Immature natural killer cell (primary cell): ENCODE results near the gene TRIM73. TPM values are rescaled to one million over a fixed set of nuclear protein-coding genes. Genes with fewer than 3 reads are reported as not detected.
A peak's percentile ranks its signal among the peaks of the same experiment; 100 is the strongest.
"Not testable (repeated sequence)": the region's sequence is repeated elsewhere in the genome, so short reads cannot be mapped to it uniquely, and the experiment has no call there.

Experiments used
- DNase-seq, 3 donors: peaks; one replicate each; pipeline ENCODE4 v3.0.0; 2022; ENCODE audit warnings: mixed read lengths in 1 of 3
- H3K27ac Mint-ChIP-seq, 6 donors: one replicate each; pipeline ENCODE4 v1.8.0; 2020; ENCODE audit warnings: mixed read lengths in 6 of 6, mild to moderate bottlenecking in 5 of 6, inconsistent platforms in 4 of 6, moderate library complexity in 3 of 6
- H3K27me3 Mint-ChIP-seq, 3 donors: one replicate each; pipeline ENCODE4 v1.8.0; 2020 to 2021; ENCODE audit warnings: low read depth in 3 of 3, mild to moderate bottlenecking in 3 of 3, mixed read lengths in 3 of 3, moderate library complexity in 3 of 3, inconsistent platforms in 1 of 3
- H3K36me3 Mint-ChIP-seq, 3 donors: one replicate each; pipeline ENCODE4 v1.8.0; 2020; ENCODE audit warnings: mixed read lengths in 3 of 3, inconsistent platforms in 2 of 3, mild to moderate bottlenecking in 2 of 3
- H3K4me1 Mint-ChIP-seq, 2 donors: one replicate each; pipeline ENCODE4 v1.8.0; 2020; ENCODE audit warnings: inconsistent platforms in 2 of 2, mild to moderate bottlenecking in 2 of 2, mixed read lengths in 2 of 2, moderate library complexity in 1 of 2
- H3K4me3 Mint-ChIP-seq, 5 donors: one replicate each; pipeline ENCODE4 v1.8.0; 2020; ENCODE audit warnings: mild to moderate bottlenecking in 5 of 5, mixed read lengths in 5 of 5, inconsistent platforms in 3 of 5, moderate library complexity in 3 of 5
- H3K9me3 Mint-ChIP-seq, 6 donors: one replicate each; pipeline ENCODE4 v1.8.0; 2020; ENCODE audit warnings: mild to moderate bottlenecking in 6 of 6, mixed read lengths in 6 of 6, inconsistent platforms in 4 of 6, moderate library complexity in 3 of 6
- polyA plus RNA-seq, 3 donors: library from polyadenylated mRNA; unstranded; fragments of 300-500 nt; fragmentation: Illumina TruSeq; gene quantifications; one replicate each; pipeline ENCODE4 v1.2.3, GENCODE V29; 2021

Gene TRIM73
- polyA plus RNA-seq, result 1 to 10 TPM in 1 of 3 donors, under 1 TPM in 2; 0.20 to 3.6 (median 0.69) TPM

DNA sequence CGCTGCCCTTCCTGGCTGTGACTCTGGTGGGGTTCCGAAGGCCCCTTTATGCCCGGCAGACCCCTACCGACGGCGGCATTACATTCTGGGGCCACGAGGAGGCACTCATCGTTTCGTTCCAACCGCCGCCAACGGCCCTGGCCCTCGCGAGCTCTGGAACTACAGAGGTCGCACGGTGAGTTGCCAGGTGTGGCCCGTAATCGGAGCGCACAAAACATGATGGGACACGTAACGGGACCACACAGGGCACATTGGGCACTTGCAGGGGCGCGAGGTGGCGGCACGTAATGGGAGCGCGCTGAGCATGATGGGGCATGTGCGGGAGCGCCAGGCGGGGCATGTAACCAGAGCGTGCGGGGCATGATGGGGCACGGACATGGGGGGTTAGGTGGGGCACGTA is at the start of gene TRIM73:
Gene TRIM73, plus strand, starts transcription at position 301 of the 400 bp plus-strand sequence. CDS start 3,305 bp downstream, outside the sequence.
- not testable (repeated sequence) for H3K9me3 Mint-ChIP-seq, H3K27ac Mint-ChIP-seq, H3K4me1 Mint-ChIP-seq, DNase-seq, H3K27me3 Mint-ChIP-seq, H3K4me3 Mint-ChIP-seq, H3K36me3 Mint-ChIP-seq

DNA sequence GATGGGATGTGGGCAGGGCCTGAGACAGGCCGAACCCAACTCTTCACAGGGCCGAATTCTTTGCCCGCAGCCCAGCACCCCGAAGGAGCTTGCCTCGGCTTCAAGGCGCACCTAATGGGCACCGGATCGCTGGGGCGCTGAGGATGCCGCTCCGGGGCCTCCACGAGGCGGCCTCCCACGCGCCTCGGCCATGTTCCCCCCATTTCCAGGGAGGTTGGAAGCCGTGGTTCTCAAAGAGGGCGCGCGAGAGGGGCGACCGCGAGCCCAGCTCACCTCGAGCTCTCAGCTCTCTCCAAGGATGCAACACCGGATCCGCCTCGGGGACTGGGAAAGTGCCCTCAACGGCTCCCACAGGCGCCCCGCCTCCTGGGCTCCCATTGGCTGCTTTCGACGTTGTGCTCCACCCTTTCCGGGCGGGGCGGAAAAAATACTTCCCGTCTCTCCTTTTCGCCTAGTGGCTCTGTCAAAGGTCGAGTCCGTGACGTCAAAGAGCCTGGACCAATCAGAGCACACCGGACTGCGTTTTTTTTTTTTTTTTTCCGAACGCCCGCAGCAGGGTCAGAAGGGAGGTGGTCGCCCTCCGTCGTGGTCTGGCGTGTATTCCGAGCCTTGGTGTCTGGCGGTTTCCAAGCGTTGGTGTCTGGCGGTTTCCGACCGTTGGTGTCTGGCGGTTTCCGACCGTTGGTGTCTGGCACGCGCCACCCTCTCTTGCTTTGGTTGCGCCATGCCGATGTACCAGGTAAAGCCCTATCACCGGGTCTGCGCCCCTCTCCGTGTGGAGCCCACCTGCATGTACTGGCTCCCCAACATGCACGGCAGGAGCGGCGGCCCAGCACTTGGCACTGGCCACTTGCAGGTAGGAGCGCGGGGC is 36.5 kb upstream of the TRIM73 start:
- H3K36me3 Mint-ChIP-seq, H3K9me3 Mint-ChIP-seq, H3K27me3 Mint-ChIP-seq, H3K4me1 Mint-ChIP-seq: not testable (repeated sequence)
- Mint-ChIP-seq H3K4me3 (peak overlapping the region in 4 of 5 donors; percentile 67 to 90 (median 86)), H3K27ac (peak overlapping the region in 5 of 6 donors; percentile 55 to 95 (median 87))
- peak; percentile 74 to 79 (median 78) for DNase-seq

DNA sequence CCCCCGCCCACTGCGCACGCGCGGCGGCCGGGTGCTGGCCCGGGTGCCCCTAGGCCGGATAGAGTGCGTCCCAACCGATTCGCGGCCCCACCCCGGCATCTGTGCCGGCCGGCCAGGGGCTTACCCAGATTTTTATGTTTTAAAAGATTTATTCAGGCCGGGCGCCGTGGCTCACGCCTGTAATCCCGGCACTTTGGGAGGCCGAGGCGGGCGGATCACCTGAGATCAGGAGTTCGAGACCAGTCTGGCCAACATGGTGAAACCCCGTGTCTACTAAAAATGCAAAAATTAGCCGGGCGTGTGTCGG is 35.9 kb upstream of the TRIM73 start:
- H3K4me1 Mint-ChIP-seq, H3K27me3 Mint-ChIP-seq, H3K9me3 Mint-ChIP-seq, DNase-seq, H3K4me3 Mint-ChIP-seq, H3K36me3 Mint-ChIP-seq: not testable (repeated sequence)
- peak overlapping the region in 1 of 6 donors; percentile 82 for H3K27ac Mint-ChIP-seq

DNA sequence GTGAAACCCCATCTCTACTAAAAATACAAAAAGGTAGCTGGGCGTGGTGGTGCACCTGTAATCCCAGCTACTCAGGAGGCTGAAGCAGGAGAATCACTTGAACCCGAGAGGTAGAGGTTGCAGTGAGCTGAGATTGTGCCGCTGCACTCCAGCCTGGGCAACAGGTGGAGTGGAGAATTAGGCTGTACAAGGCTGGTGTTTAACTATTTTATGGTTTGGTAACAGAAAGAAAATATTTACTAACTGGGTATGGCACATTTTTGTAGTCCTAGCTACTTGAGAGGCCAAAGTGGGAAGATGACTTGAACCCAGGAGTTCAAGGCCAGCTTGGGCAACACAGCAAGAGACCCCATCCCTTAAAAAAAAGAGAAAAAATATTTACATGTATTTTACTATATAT is 31.4 kb upstream of the TRIM73 start:
- H3K27ac Mint-ChIP-seq, H3K4me3 Mint-ChIP-seq, H3K36me3 Mint-ChIP-seq, H3K4me1 Mint-ChIP-seq, H3K9me3 Mint-ChIP-seq, H3K27me3 Mint-ChIP-seq, DNase-seq: not testable (repeated sequence)

DNA sequence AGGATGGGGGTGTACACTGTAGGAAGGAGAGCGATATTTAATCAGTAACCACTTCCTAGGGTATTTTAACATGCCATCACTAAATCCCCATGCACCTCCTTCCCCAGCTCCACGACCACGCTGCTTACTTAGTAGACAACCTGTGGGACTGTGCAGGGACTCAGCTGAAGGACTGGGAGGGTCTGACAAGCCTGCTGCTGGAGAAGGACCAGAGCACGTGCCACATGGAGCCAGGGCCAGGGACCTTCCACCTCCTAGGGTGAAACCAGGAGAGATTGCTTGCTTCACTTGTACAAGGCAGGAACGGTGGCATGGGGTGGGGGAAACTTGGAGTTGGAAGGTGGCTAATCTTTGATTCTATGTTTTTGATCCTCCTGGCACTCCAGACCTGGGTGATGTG is 28.8 kb upstream of the TRIM73 start:
- not testable (repeated sequence) for H3K36me3 Mint-ChIP-seq, DNase-seq, H3K4me3 Mint-ChIP-seq, H3K4me1 Mint-ChIP-seq, H3K27me3 Mint-ChIP-seq, H3K9me3 Mint-ChIP-seq, H3K27ac Mint-ChIP-seq

DNA sequence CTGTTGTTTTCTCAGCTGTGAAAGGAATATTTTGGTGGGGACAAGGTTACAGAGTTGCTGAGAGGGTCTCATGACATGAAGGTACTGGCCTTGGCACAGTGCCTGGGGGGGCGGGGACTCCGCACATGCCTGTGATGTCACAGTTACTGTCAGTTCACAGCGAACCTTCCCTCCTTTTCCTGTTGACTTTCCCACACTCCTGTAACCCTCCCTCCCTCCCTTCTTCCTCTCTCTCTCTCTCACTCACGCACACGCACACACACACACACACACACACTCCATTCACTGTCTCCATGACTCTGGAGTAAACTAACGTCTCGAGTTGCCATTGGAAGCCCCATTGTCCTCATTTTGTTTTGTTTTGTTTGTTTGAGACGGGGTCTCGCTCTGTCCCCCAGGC is 28.1 kb upstream of the TRIM73 start:
- not testable (repeated sequence) for H3K4me3 Mint-ChIP-seq, H3K36me3 Mint-ChIP-seq, H3K9me3 Mint-ChIP-seq, DNase-seq, H3K27me3 Mint-ChIP-seq, H3K4me1 Mint-ChIP-seq, H3K27ac Mint-ChIP-seq

DNA sequence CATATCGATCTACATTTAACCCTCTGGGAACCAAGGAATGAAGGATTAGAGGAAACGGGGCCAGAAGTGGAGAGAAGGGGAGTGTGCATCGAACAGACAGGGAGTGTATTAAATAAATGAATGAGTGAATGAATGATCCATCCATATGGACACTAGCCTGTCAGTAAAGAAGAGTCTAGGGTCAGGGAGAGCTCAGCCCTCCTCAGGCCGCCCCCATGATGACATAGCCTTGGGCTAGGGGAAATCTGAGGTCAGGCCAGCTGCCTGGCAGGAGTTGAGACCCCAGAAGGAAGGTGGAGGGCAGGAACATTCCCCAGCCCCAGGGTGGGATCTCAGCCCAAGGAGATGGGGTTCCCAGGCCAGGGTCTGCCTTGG is 21.3 kb upstream of the TRIM73 start:
- H3K4me1 Mint-ChIP-seq, H3K9me3 Mint-ChIP-seq, DNase-seq, H3K27me3 Mint-ChIP-seq, H3K36me3 Mint-ChIP-seq, H3K27ac Mint-ChIP-seq, H3K4me3 Mint-ChIP-seq: not testable (repeated sequence)

DNA sequence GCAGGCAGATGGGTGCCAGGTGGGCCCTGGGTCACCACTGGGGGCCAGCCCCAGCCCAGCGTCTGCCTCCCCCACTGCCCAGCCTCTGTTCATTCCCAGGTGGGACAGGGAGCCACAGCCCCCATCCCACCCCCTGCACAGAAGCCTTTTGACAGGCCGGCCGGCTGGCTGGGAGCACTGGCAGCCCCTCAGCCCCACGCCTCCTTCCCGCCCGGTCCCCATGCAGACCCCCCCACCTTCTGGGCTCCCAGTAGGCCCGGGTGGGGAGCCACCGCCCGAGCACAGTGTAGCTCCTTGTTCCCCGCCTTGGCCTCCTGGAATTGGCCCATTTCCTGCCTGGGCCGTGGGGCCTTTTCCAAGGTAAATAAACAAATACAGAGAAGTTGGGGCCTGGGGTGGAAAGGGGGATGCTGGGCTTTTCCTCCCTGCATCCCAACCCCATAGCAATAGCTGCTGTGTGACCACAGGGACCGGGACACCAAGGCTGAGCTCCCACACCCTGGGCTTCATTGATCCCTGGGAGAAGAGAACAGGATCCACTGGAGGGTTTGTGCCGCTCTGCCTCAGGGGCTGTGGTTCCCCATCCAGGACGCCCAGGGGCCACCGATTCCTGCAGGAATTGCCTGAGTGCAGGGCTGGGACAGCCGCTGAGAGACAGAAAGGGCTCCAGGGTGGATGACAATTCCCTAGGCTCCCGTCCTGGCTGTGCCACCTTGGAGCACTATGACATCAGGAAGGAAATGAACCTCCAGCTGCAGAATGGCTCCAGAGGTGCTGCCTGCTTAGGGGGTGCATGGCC is 20.7 kb upstream of the TRIM73 start:
- not testable (repeated sequence) for H3K27ac Mint-ChIP-seq, H3K36me3 Mint-ChIP-seq

DNA sequence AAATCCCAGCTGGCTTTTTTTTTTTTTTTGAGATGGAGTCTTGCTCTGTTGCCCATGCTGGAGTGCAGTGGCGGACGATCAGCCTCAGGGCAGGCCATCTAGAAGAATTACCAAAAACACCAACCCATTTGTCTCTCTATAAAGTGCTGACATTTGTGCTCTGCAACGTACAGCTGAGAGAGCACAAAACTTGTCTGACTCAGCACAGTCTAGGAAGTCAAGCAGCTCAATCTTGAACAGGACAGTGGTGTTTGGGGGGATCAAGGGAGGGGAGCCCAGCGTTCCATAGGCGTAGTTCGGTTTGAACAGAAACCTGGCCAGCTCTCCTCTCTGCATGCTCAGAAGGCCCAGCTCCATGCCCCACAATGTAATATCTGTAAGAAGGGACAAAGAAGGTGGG is 2.2 kb upstream of the TRIM73 start:
- not testable (repeated sequence) for H3K27me3 Mint-ChIP-seq, H3K4me3 Mint-ChIP-seq, H3K4me1 Mint-ChIP-seq, H3K27ac Mint-ChIP-seq, DNase-seq, H3K36me3 Mint-ChIP-seq, H3K9me3 Mint-ChIP-seq

More for the DNA sequence above, 20.7 kb upstream of the TRIM73 start:
- H3K27me3 Mint-ChIP-seq, H3K9me3 Mint-ChIP-seq, DNase-seq, H3K4me3 Mint-ChIP-seq, H3K4me1 Mint-ChIP-seq: not testable (repeated sequence)

DNA sequence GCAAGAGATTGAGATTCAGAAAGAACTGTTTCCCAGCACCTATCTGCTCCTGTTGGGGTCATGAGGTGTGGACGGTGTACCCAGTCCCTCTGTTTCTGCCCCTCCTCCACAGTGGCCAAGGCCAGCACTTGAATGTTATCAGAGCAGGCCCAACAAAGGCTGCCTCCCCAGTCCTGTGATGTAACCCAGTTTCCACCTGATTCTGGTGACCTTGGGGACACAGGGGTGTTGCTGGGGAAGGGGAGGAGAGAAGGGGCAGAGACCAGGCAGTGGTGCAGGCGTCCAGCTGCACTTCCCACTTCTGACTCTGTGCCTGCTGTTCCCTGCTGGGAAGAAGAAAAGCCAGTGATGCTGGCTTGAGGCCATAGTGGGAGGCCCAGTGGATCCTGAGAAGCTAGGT is 2.4 kb downstream of the TRIM73 start:
- not testable (repeated sequence) for H3K9me3 Mint-ChIP-seq, H3K4me3 Mint-ChIP-seq, H3K4me1 Mint-ChIP-seq, H3K27ac Mint-ChIP-seq, H3K27me3 Mint-ChIP-seq, DNase-seq, H3K36me3 Mint-ChIP-seq

DNA sequence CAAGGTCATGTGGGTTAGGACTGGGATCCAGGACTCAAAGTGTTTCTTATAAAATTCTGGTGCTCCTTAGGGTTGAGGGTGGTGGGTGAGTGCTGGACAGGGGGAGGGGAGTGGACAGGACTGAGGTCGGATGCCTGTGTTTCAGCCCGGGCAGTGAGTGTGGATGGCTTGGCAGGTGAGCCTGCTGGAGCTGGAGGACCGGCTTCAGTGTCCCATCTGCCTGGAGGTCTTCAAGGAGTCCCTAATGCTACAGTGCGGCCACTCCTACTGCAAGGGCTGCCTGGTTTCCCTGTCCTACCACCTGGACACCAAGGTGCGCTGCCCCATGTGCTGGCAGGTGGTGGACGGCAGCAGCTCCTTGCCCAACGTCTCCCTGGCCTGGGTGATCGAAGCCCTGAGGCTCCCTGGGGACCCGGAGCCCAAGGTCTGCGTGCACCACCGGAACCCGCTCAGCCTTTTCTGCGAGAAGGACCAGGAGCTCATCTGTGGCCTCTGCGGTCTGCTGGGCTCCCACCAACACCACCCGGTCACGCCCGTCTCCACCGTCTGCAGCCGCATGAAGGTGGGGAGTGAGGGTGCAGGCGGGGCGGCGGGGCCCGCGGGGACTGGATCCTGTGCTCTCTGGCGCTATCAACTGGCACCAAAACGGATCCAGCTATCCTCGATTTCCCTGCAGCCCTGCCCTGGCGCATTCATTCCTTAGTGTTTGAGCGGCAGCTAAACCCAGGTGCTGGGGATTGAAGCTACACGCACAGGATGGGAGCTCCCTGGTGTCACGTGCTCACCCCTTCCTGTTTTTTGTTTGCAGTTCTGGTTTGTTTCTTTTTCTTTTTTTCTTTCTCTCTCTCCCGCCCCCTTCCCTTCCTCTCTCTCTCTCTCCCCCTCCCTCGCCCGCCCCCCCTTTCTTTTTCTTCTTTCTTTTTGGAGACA is 3.6 kb downstream of the TRIM73 start:
- not testable (repeated sequence) for H3K27ac Mint-ChIP-seq, H3K36me3 Mint-ChIP-seq, DNase-seq, H3K27me3 Mint-ChIP-seq, H3K4me3 Mint-ChIP-seq, H3K4me1 Mint-ChIP-seq, H3K9me3 Mint-ChIP-seq

DNA sequence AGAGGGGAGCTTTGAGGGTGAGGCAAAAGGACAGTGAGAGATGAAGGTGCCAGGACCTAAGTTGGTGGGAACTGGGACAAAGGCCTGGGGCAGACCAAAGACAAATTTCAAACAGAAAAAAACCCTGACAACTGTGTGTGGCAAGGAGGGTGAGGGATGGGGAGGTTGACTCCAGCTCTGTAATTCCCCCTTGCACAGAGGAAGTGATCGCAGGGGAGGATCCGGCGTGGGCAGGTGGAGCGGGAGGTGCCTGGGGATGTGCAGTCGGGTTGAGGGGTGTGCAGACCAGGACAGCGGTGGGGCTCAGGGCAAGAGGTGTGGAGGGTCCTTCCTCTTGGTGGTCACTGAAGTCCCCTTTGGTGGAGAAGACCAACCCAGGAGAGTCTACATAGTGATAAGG is 5.1 kb downstream of the TRIM73 start:
- not testable (repeated sequence) for DNase-seq, H3K36me3 Mint-ChIP-seq, H3K27me3 Mint-ChIP-seq, H3K4me1 Mint-ChIP-seq, H3K27ac Mint-ChIP-seq, H3K4me3 Mint-ChIP-seq, H3K9me3 Mint-ChIP-seq

DNA sequence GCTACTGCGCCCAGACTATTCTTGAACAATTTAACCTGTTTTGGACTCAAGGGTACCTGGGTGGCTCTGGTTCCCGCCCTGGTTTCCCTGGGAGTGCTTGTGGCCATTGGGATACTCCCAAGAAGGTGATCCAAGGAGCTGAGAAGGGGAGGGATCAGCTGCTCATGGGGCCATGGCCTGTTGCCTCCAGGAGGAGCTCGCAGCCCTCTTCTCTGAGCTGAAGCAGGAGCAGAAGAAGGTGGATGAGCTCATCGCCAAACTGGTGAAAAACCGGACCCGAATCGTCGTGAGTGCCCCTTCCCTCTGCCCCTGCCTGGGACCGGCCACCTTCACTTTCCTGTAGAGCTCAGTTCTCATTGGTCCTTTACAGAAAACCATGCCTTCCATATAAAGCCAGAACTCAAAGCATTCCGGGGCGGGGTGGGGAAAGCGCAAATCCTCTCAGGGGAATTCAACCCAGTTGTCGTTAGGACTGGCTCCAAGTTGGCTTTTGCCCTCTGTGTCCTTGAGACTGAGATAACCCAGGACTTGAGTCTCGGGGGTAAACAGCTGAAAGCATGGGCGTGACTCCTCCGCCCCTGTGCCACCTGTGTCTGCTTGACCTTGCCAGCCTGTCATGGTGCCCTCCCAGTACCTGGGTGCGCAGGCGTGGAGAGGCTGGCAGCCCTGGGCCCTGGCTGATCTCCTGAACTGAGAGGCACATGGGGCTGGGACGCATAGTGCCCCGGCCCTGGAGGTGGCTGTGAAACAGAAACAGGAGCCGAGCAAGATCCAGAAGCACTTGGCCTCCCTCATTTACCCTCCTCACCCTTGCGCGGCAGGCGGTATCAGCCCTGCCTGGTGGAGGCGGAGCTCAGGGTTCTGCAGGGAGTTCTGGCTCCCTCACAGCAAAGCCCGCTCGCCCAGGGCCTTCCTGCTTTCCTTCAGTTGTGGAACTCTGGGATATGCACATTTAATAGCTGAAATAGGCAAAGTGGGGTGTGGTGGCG is 8.3 kb downstream of the TRIM73 start:
- not testable (repeated sequence) for H3K36me3 Mint-ChIP-seq, H3K9me3 Mint-ChIP-seq, H3K4me1 Mint-ChIP-seq, H3K27me3 Mint-ChIP-seq, H3K4me3 Mint-ChIP-seq, H3K27ac Mint-ChIP-seq, DNase-seq
